ENCODE data around the gene MEI1. TPM values are rescaled to one million over a fixed set of nuclear protein-coding genes. Genes with fewer than 3 reads are reported as not detected.

The MEI1 gene
- total and polyA plus RNA-seq, 2 of the 4 experiments (the other 2 are of a cell fraction), result 0.90 to 2.6 TPM

- TF ChIP-seq RCOR1 (IDR thresholded peaks at IDR 0.05; ENCODE audit: insufficient replicate concordance, low read length) (no peak), ELK1 (IDR thresholded peaks at IDR 0.05; ENCODE audit: borderline replicate concordance, low read depth, low read length) (no peak), RAD21 (IDR thresholded peaks at IDR 0.05; ENCODE audit: low read length) (no peak), USF2 (IDR thresholded peaks at IDR 0.05; ENCODE audit: low read depth, low read length) (no peak), NFE2L2 (IDR thresholded peaks at IDR 0.05; ENCODE audit: low read depth, low read length) (no peak), SMC3 (IDR thresholded peaks at IDR 0.05; ENCODE audit: low read depth, low read length) (no peak), POLR2A (IDR thresholded peaks at IDR 0.05; ENCODE audit: low read depth, low read length) (no peak), CTCF (conservative IDR thresholded peaks at IDR 0.05; ENCODE audit: low read depth, low read length) (no peak), MAFK (IDR thresholded peaks at IDR 0.05; ENCODE audit: low read depth, low read length) (no peak), MXI1 (IDR thresholded peaks at IDR 0.05; ENCODE audit: borderline replicate concordance, low read depth, low read length) (no peak), RFX5 (IDR thresholded peaks at IDR 0.05; ENCODE audit: low read depth, low read length) (no peak), FOS (IDR thresholded peaks at IDR 0.05; ENCODE audit: low read depth, low read length) (no peak), BHLHE40 (IDR thresholded peaks at IDR 0.05; ENCODE audit: low read depth, low read length) (no peak), CHD1 (IDR thresholded peaks at IDR 0.05; ENCODE audit: low read depth, low read length) (no peak), MAZ (IDR thresholded peaks at IDR 0.05; ENCODE audit: borderline replicate concordance, low read depth, low read length) (no peak), CEBPB (IDR thresholded peaks at IDR 0.05; ENCODE audit: low read depth, low read length) (no peak)
- no peak overlapping the region for H4K5ac ChIP-seq (ENCODE audit: low read depth, low read length)
- intact Hi-C loops (cut with micrococcal nuclease) (no loop called here), in situ Hi-C loops (cut with MboI; ENCODE audit: low sequenced_read_pairs) (no loop called here), dilution Hi-C loops (cut with HindIII; ENCODE audit: low sequenced_read_pairs, unreplicated experiment) (no loop called here)
- ATAC-seq (ENCODE audit: low read depth), result no peak
- no peak overlapping the region for H3K4me2 ChIP-seq (ENCODE audit: low read depth, low read length)
- no peak for DNase-seq
- WGBS, 2 experiments (ENCODE audit: extremely low coverage in 2 of 2, insufficient read length in 1 of 2), result no CpG with 5 or more reads among the region's 3 CpGs
- H3K27ac ChIP-seq (ENCODE audit: insufficient read depth, low read length), result no peak overlapping the region
- H3K18ac ChIP-seq (ENCODE audit: low read depth, low read length), result no peak overlapping the region
- H2AK5ac ChIP-seq (ENCODE audit: low read depth, low read length), result no peak overlapping the region
- H3K27me3 ChIP-seq (ENCODE audit: control insufficient read depth, insufficient read depth, low read length), result peaks cover 15% of the 10 kb centered on the region
- no peak overlapping the region for H3K56ac ChIP-seq (ENCODE audit: extremely low read depth, insufficient read depth, low read length)
- no peak overlapping the region for H4K91ac ChIP-seq (ENCODE audit: insufficient read depth, low read depth, low read length)
- no peak overlapping the region for H2BK20ac ChIP-seq (ENCODE audit: low read depth, low read length)
- H2AFZ ChIP-seq (replicated peaks; ENCODE audit: low read length, poor library complexity), result no peak overlapping the region
- no peaks in the 10 kb centered on the region for H3K36me3 ChIP-seq (ENCODE audit: control insufficient read depth, insufficient read depth, low read length)
- H3K4ac ChIP-seq (ENCODE audit: low read depth, low read length), result no peak overlapping the region
- BruUV-seq (replicated peaks), result no TSS peak
- no peak overlapping the region for H2BK120ac ChIP-seq (ENCODE audit: low read depth, low read length)
- H2BK15ac ChIP-seq (ENCODE audit: low read depth, low read length), result no peak overlapping the region
- POLR2A ChIA-PET (ENCODE audit: unreplicated experiment), result no interaction called here
- no peak overlapping the region for H3K4me3 ChIP-seq (ENCODE audit: insufficient read depth, low read depth, low read length)
- no peaks in the 10 kb centered on the region for H3K9me3 ChIP-seq (ENCODE audit: control insufficient read depth, insufficient read depth, low read length)
- H3K14ac ChIP-seq (replicated peaks; ENCODE audit: low read depth, low read length), result no peak overlapping the region
- H3K23ac ChIP-seq (ENCODE audit: low read depth, low read length), result no peak overlapping the region
- H4K20me1 ChIP-seq (ENCODE audit: insufficient read depth, low read length), result no peaks in the 10 kb centered on the region
- no peaks in the 10 kb centered on the region for H3K4me1 ChIP-seq (ENCODE audit: control insufficient read depth, insufficient read depth, low read length)
- no peak overlapping the region for H4K8ac ChIP-seq (ENCODE audit: low read depth in 2 of 2, low read length in 2 of 2)
- CTCF ChIA-PET, result no interaction called here
- H3K9me1 ChIP-seq (ENCODE audit: insufficient read depth, low read length), result no peaks in the 10 kb centered on the region
- no peak overlapping the region for H2AK9ac ChIP-seq (replicated peaks; ENCODE audit: low read depth, low read length, poor library complexity)
- no peaks in the 10 kb centered on the region for H3K79me1 ChIP-seq (ENCODE audit: low read depth in 1 of 2, low read length in 2 of 2)
- no peak overlapping the region for H3K9ac ChIP-seq (ENCODE audit: low read depth, low read length)
- H2BK5ac ChIP-seq (ENCODE audit: low read depth, low read length, poor library complexity, severe bottlenecking), result no peak overlapping the region
Measured at GRCh38 chr22:41793871-41794270, 94.6 kb downstream of the MEI1 start.
